SU-DHL-6 (cell line): Measurements from ENCODE around the gene SLX1B.
"Not testable (repeated sequence)": the region's sequence is repeated elsewhere in the genome, so short reads cannot be mapped to it uniquely, and the experiment has no call there.

Experiments used
- H2AFZ ChIP-seq: fragments of 200-600 bp; sonication (generic); 2 replicates; pipeline ENCODE4 v1.6.1; 2014; ENCODE audit warnings: low read depth, mild to moderate bottlenecking, moderate library complexity, mixed read lengths, antibody characterized with exemption, low read length; ENCODE audit not compliant: severe bottlenecking
- H3F3A ChIP-seq: fragments of 200-600 bp; shearing (Covaris generic); 2 replicates; pipeline ENCODE4 v1.6.0; 2016; ENCODE audit warnings: antibody characterized with exemption, mild to moderate bottlenecking; ENCODE audit not compliant: insufficient read depth
- H3K27ac ChIP-seq: fragments of 200-600 bp; sonication (generic); 2 replicates; pipeline ENCODE4 v1.5.1; 2016; ENCODE audit warnings: low read depth, mild to moderate bottlenecking, low read length, moderate library complexity, mixed read lengths
- H3K27me3 ChIP-seq: fragments of 200-600 bp; sonication (generic), shearing (Covaris generic); 2 replicates; pipeline ENCODE4 v1.6.0; 2014; ENCODE audit warnings: mild to moderate bottlenecking, low read length
- H3K36me3 ChIP-seq: fragments of 200-600 bp; sonication (generic); 2 replicates; pipeline ENCODE4 v1.6.1; 2014; ENCODE audit warnings: mild to moderate bottlenecking, low read length, mixed read lengths
- H3K4me2 ChIP-seq: fragments of 300-600, 200-600 bp; shearing (Covaris generic), sonication (generic); 2 replicates; pipeline ENCODE4 v1.6.0; 2014; ENCODE audit warnings: low read length, low read depth, mild to moderate bottlenecking; ENCODE audit not compliant: poor library complexity, severe bottlenecking
- H3K4me3 ChIP-seq: fragments of 200-600 bp; sonication (generic); 2 replicates; pipeline ENCODE4 v1.5.1; 2014; ENCODE audit warnings: antibody characterized with exemption, low read length, mild to moderate bottlenecking, mixed read lengths; ENCODE audit not compliant: insufficient read depth, poor library complexity, severe bottlenecking
- H3K79me2 ChIP-seq: fragments of 200-600 bp; sonication (generic); 2 replicates; pipeline ENCODE4 v1.6.1; 2014; ENCODE audit warnings: mild to moderate bottlenecking, low read length, moderate library complexity; ENCODE audit not compliant: insufficient read depth
- H3K9ac ChIP-seq: fragments of 200-600 bp; sonication (generic); 2 replicates; pipeline ENCODE4 v1.7.0; 2014; ENCODE audit warnings: mild to moderate bottlenecking, low read length
- H3K9me2 ChIP-seq: fragments of 200-600 bp; sonication (generic); replicated peaks from 2 replicates; pipeline ENCODE4 v1.6.1; 2014; ENCODE audit warnings: low read length; ENCODE audit not compliant: insufficient read depth
- H3K9me3 ChIP-seq: fragments of 200-600 bp; sonication (generic); 2 replicates; pipeline ENCODE4 v1.6.1; 2014; ENCODE audit warnings: low read length, mixed read lengths; ENCODE audit not compliant: insufficient read depth
- H4K20me1 ChIP-seq: fragments of 200-600 bp; sonication (generic); 2 replicates; pipeline ENCODE4 v1.6.1; 2014; ENCODE audit warnings: low read depth, mild to moderate bottlenecking, antibody characterized with exemption, low read length, moderate library complexity, mixed read lengths

The SLX1B gene

GRCh38 chr16:29454269-29454668 lies at the start of gene SLX1B, which contains the start of gene BOLA2:
Gene SLX1B (plus strand): TSS chr16:29454533.
Gene BOLA2 (minus strand): TSS chr16:29454351. CDS start chr16:29454253, 98 bp downstream.
- not testable (repeated sequence) for H3K36me3 ChIP-seq, H3K9ac ChIP-seq, H3K9me3 ChIP-seq, H3F3A ChIP-seq, H3K4me2 ChIP-seq, H3K27ac ChIP-seq, H3K79me2 ChIP-seq, H4K20me1 ChIP-seq, H3K9me2 ChIP-seq, H2AFZ ChIP-seq, H3K27me3 ChIP-seq, H3K4me3 ChIP-seq

- not testable (repeated sequence) for H3K9me3 ChIP-seq, H3K4me2 ChIP-seq
Measured at GRCh38 chr16:29405249-29405648, 49.1 kb upstream of the SLX1B start.

GRCh38 chr16:29423587-29423986 lies 30.7 kb upstream of the SLX1B start:
- H3K79me2 ChIP-seq, H3K9me2 ChIP-seq, H2AFZ ChIP-seq, H3K27ac ChIP-seq, H3K9me3 ChIP-seq, H3K9ac ChIP-seq, H3K36me3 ChIP-seq, H4K20me1 ChIP-seq, H3K4me3 ChIP-seq, H3K4me2 ChIP-seq, H3F3A ChIP-seq, H3K27me3 ChIP-seq: not testable (repeated sequence)

More at GRCh38 chr16:29405249-29405648, 49.1 kb upstream of the SLX1B start:
- not testable (repeated sequence) for H4K20me1 ChIP-seq, H3F3A ChIP-seq, H3K27me3 ChIP-seq, H3K36me3 ChIP-seq, H3K9me2 ChIP-seq, H3K27ac ChIP-seq, H3K9ac ChIP-seq, H3K4me3 ChIP-seq, H3K79me2 ChIP-seq, H2AFZ ChIP-seq

- H3K4me2 ChIP-seq, H4K20me1 ChIP-seq, H3K9me2 ChIP-seq, H3K27ac ChIP-seq, H3K79me2 ChIP-seq, H3K9me3 ChIP-seq, H3K9ac ChIP-seq, H3F3A ChIP-seq, H3K36me3 ChIP-seq, H2AFZ ChIP-seq, H3K27me3 ChIP-seq, H3K4me3 ChIP-seq: not testable (repeated sequence)
Measured at GRCh38 chr16:29425390-29425789, 28.9 kb upstream of the SLX1B start.

- not testable (repeated sequence) for H3K27me3 ChIP-seq, H3K9me2 ChIP-seq, H3K4me2 ChIP-seq, H2AFZ ChIP-seq, H3K36me3 ChIP-seq, H3K9ac ChIP-seq, H3K4me3 ChIP-seq, H3K79me2 ChIP-seq, H3K9me3 ChIP-seq, H3F3A ChIP-seq, H3K27ac ChIP-seq, H4K20me1 ChIP-seq
Measured at GRCh38 chr16:29453754-29454153, 579 bp upstream of the SLX1B start.

- H2AFZ ChIP-seq, H4K20me1 ChIP-seq, H3K9ac ChIP-seq, H3F3A ChIP-seq, H3K4me3 ChIP-seq, H3K27ac ChIP-seq, H3K79me2 ChIP-seq, H3K9me3 ChIP-seq, H3K4me2 ChIP-seq, H3K9me2 ChIP-seq, H3K27me3 ChIP-seq, H3K36me3 ChIP-seq: not testable (repeated sequence)
Measured at GRCh38 chr16:29454828-29455227, 495 bp downstream of the SLX1B start.

- not testable (repeated sequence) for H3K27ac ChIP-seq, H3K9me3 ChIP-seq, H4K20me1 ChIP-seq, H3K4me3 ChIP-seq, H3K36me3 ChIP-seq, H3K79me2 ChIP-seq, H3K4me2 ChIP-seq, H3K9me2 ChIP-seq, H3F3A ChIP-seq, H3K9ac ChIP-seq, H3K27me3 ChIP-seq, H2AFZ ChIP-seq
Measured at GRCh38 chr16:29457660-29458059, 3.3 kb downstream of the SLX1B start.

- H3K79me2 ChIP-seq, H3K27me3 ChIP-seq, H3K9me3 ChIP-seq, H3K4me2 ChIP-seq, H3K9ac ChIP-seq, H2AFZ ChIP-seq, H3K27ac ChIP-seq, H4K20me1 ChIP-seq, H3K36me3 ChIP-seq, H3K4me3 ChIP-seq, H3F3A ChIP-seq, H3K9me2 ChIP-seq: not testable (repeated sequence)
Measured at GRCh38 chr16:29459706-29460646, 5.6 kb downstream of the SLX1B start, which contains the start of gene SULT1A4. Gene SULT1A4 (plus strand): TSS chr16:29459913. CDS start chr16:29461386, 1,473 bp downstream.
